Right hindlimb (tissue), 1 donor: ENCODE results near the gene PPP1R10.
A peak's percentile ranks its signal among the peaks of the same experiment; 100 is the strongest.

ENCODE experiments used
- DNase-seq: peaks from one replicate; pipeline ENCODE4 v3.0.0-alpha.2; 2018

The PPP1R10 gene

GRCh38 chr6:30597315-30598144, 19.5 kb downstream of the PPP1R10 start:
- DNase-seq, result peak; percentile 79

- DNase-seq, result no peak
Measured at GRCh38 chr6:30592287-30592686, 24.8 kb downstream of the PPP1R10 start.

- DNase-seq, result no peak
Measured at GRCh38 chr6:30591008-30591407, 26.0 kb downstream of the PPP1R10 start.

GRCh38 chr6:30590509-30590908, 26.5 kb downstream of the PPP1R10 start:
- DNase-seq, result no peak

GRCh38 chr6:30589754-30590358, 27.2 kb downstream of the PPP1R10 start:
- DNase-seq, result no peak

- no peak for DNase-seq
Measured at GRCh38 chr6:30583921-30584320, 33.1 kb downstream of the PPP1R10 start.

- no peak for DNase-seq
Measured at GRCh38 chr6:30578051-30578450, 39.0 kb downstream of the PPP1R10 start.

GRCh38 chr6:30573113-30573512, 43.9 kb downstream of the PPP1R10 start:
- DNase-seq, result no peak

- DNase-seq, result no peak
Measured at GRCh38 chr6:30572148-30572547, 44.9 kb downstream of the PPP1R10 start.

GRCh38 chr6:30571762-30572082, 45.3 kb downstream of the PPP1R10 start:
- no peak for DNase-seq

- DNase-seq, result peak; percentile 99
Measured at GRCh38 chr6:30571075-30571761, 45.8 kb downstream of the PPP1R10 start, which contains the start of gene ABCF1. Gene ABCF1 (plus strand): TSS chr6:30571442. CDS start chr6:30571488, 46 bp downstream.

- no peak for DNase-seq
Measured at GRCh38 chr6:30570740-30571074, 46.3 kb downstream of the PPP1R10 start.

GRCh38 chr6:30570263-30570662, 46.8 kb downstream of the PPP1R10 start:
- no peak for DNase-seq

GRCh38 chr6:30568245-30568644, 48.8 kb downstream of the PPP1R10 start:
- DNase-seq, result no peak

- no peak for DNase-seq
Measured at GRCh38 chr6:30565772-30566171, 51.3 kb downstream of the PPP1R10 start.

GRCh38 chr6:30564114-30564513, 52.9 kb downstream of the PPP1R10 start:
- DNase-seq, result no peak

GRCh38 chr6:30562470-30563425, 54.3 kb downstream of the PPP1R10 start:
- DNase-seq, result no peak

- no peak for DNase-seq
Measured at GRCh38 chr6:30560930-30561329, 56.1 kb downstream of the PPP1R10 start.

- DNase-seq, result no peak
Measured at GRCh38 chr6:30557683-30557981, 59.4 kb downstream of the PPP1R10 start.

- peak; percentile 93 for DNase-seq
Measured at GRCh38 chr6:30556906-30557682, 59.9 kb downstream of the PPP1R10 start, which contains the start of gene PRR3. Gene PRR3 (plus strand): TSS chr6:30557295. CDS start chr6:30557345, 50 bp downstream.

GRCh38 chr6:30556066-30556905, 60.8 kb downstream of the PPP1R10 start, which contains the start of gene GNL1:
Gene GNL1 (minus strand): TSS chr6:30556489. CDS start chr6:30556203, 286 bp downstream.
- peak; percentile 94 for DNase-seq
